CD4-positive, alpha-beta memory T cell (primary cell): ENCODE measurements around the gene SMIM13. TPM values are rescaled to one million over a fixed set of nuclear protein-coding genes. Genes with fewer than 3 reads are reported as not detected.

ENCODE experiments used
- CTCF ChIA-PET: fragments of 350-600 bp; sonication (Branson Sonifier 250); formaldehyde crosslinking; loops from one replicate; lab custom pipeline; 2021; ENCODE audit warnings: inconsistent platforms; ENCODE audit not compliant: partially characterized antibody; lab: Charles Lee
- POLR2A ChIA-PET: fragments of 350-600 bp; sonication (Branson Sonifier 250); formaldehyde crosslinking; loops from one replicate; lab custom pipeline; 2021; ENCODE audit not compliant: partially characterized antibody; lab: Charles Lee
- DNase-seq, 5 donors: peaks; one replicate each; pipeline versions ENCODE4 v3.0.0 to v3.0.0-alpha.2; 2020 to 2022; ENCODE audit warnings: mixed read lengths in 1 of 5
- H3K27ac ChIP-seq: one replicate; pipeline ENCODE4 v1.7.0; 2013; ENCODE audit warnings: low read depth, low read length
- H3K27me3 ChIP-seq: 2 replicates; pipeline ENCODE4 v1.7.0; 2013; ENCODE audit warnings: mild to moderate bottlenecking, low read length, moderate library complexity; ENCODE audit not compliant: insufficient read depth
- H3K36me3 ChIP-seq: 2 replicates; pipeline ENCODE4 v1.7.0; 2013; ENCODE audit warnings: mild to moderate bottlenecking, low read length, moderate library complexity; ENCODE audit not compliant: insufficient read depth
- H3K4me1 ChIP-seq: 2 replicates; pipeline ENCODE4 v1.7.0; 2013; ENCODE audit warnings: mild to moderate bottlenecking, low read length, moderate library complexity; ENCODE audit not compliant: insufficient read depth
- H3K4me3 ChIP-seq, 2 donors: one replicate each; pipeline ENCODE4 v1.7.0; 2013; ENCODE audit warnings: low read length in 2 of 2, mild to moderate bottlenecking in 1 of 2
- H3K9me3 ChIP-seq, 2 donors: one replicate each; pipeline ENCODE4 v1.7.0; 2013; ENCODE audit warnings: low read length in 2 of 2, control low read depth in 1 of 2; ENCODE audit not compliant: control insufficient read depth in 1 of 2
- H3K27ac Mint-ChIP-seq, 7 donors: one replicate each; pipeline ENCODE4 v1.8.0; 2020 to 2021; ENCODE audit warnings: mixed read lengths in 7 of 7, mild to moderate bottlenecking in 6 of 7, inconsistent platforms in 3 of 7, moderate library complexity in 3 of 7
- H3K27me3 Mint-ChIP-seq, 2 donors: one replicate each; pipeline ENCODE4 v1.8.0; 2020 to 2021; ENCODE audit warnings: mixed read lengths in 2 of 2
- H3K36me3 Mint-ChIP-seq, 2 donors: one replicate each; pipeline ENCODE4 v1.8.0; 2020 to 2021; ENCODE audit warnings: mixed read lengths in 2 of 2, inconsistent platforms in 1 of 2, mild to moderate bottlenecking in 1 of 2
- H3K4me1 Mint-ChIP-seq, 4 donors: one replicate each; pipeline ENCODE4 v1.8.0; 2020 to 2021; ENCODE audit warnings: mixed read lengths in 4 of 4, mild to moderate bottlenecking in 1 of 4
- H3K4me3 Mint-ChIP-seq, 8 donors: one replicate each; pipeline ENCODE4 v1.8.0; 2020 to 2021; ENCODE audit warnings: mixed read lengths in 8 of 8, mild to moderate bottlenecking in 7 of 8, moderate library complexity in 6 of 8, inconsistent platforms in 3 of 8
- H3K9me3 Mint-ChIP-seq, 8 donors: one replicate each; pipeline ENCODE4 v1.8.0; 2020 to 2021; ENCODE audit warnings: mixed read lengths in 8 of 8, mild to moderate bottlenecking in 5 of 8, inconsistent platforms in 3 of 8, moderate library complexity in 1 of 8
- intact Hi-C: fragments of 100-400 bp; cut with micrococcal nuclease; formaldehyde crosslinking; loops from one replicate; pipeline ENCODE4 v1.15.1; 2023
- polyA plus RNA-seq, 2 donors: library from polyadenylated mRNA; unstranded; fragments of 300-500 nt; fragmentation: Illumina TruSeq; gene quantifications; one replicate each; pipeline ENCODE4 v1.2.3, GENCODE V29; 2021
- total RNA-seq, 2 experiments: library from RNA; stranded (reverse); gene quantifications; one replicate each; pipeline ENCODE4 v1.2.3, GENCODE V29; 2021

The SMIM13 gene
- total and polyA plus RNA-seq, 4 experiments from 2014 or later: 2.1 to 6.1 (median 5.3) TPM

DNA sequence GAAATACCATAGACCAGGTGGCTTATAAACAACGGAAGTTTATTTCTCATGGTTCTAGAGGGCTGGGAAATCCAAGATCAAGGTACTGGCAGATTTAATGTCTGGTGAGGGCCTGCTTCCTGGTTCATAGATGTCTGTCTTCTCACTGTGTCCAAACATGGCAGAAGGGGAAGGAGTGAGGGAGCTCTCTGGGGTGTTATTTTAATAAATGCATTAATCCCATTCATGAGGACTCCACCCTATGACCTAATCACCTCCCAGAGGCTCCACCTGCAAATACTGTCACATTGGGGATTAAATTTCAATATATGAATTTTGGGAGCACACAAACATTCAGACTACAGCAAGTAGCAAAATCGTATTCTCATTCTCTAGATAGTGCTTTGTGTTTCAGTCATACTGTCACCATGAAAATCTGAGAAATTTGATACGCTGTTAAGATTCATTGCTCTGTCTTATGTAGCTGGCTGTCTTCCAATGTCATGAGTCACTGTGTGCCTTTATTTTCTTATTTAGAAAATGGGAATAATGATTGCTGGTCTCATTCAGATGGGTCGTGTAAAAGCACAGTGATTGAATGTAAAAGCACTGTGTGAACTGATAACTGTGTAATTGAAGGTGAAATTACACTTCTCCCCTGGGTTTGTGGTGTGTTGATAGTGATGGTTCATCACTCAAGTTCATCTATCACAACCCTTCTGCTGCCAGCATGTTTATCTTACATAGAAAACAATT lies 26.8 kb downstream of the SMIM13 start:
- Mint-ChIP-seq H3K9me3 (no peaks in the 10 kb centered on the region), H3K4me3 (no peak overlapping the region), H3K27me3 (no peaks in the 10 kb centered on the region), H3K27ac (no peak overlapping the region), H3K4me1 (peaks cover 18 to 50% (median 23%) of the 10 kb centered on the region in 4 donors), H3K36me3 (peaks cover 0 to 3% of the 10 kb centered on the region in 2 donors)
- H3K36me3 ChIP-seq: no peaks in the 10 kb centered on the region
- H3K27ac ChIP-seq: no peak overlapping the region
- CTCF ChIA-PET: no interaction called here
- H3K4me1 ChIP-seq: no peaks in the 10 kb centered on the region
- DNase-seq: no peak
- H3K4me3 ChIP-seq: no peak overlapping the region
- no peaks in the 10 kb centered on the region for H3K9me3 ChIP-seq
- no peaks in the 10 kb centered on the region for H3K27me3 ChIP-seq
- intact Hi-C loops: no loop called here
- POLR2A ChIA-PET: no interaction called here

DNA sequence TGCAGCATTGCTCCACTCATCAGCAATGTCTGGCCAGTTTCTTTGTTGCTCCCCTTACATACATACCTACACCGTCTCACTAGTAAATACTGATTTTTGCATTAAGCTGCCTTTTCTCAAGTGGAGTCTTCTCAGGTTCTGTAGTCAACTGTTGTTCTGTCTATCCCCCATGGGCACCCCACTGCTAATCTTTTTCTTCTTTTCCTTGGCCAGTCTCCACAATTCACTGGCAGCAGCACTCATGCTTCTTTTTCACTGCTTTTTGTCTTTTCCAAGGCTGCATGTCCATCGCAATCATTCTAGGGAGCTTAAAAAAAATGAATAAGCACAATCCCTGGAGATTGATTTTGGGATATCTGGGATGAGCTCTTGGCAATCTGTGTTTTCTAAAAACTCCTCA lies 28.2 kb downstream of the SMIM13 start:
- CTCF ChIA-PET: no interaction called here
- intact Hi-C loops: no loop called here
- no peaks in the 10 kb centered on the region for H3K27me3 Mint-ChIP-seq

DNA sequence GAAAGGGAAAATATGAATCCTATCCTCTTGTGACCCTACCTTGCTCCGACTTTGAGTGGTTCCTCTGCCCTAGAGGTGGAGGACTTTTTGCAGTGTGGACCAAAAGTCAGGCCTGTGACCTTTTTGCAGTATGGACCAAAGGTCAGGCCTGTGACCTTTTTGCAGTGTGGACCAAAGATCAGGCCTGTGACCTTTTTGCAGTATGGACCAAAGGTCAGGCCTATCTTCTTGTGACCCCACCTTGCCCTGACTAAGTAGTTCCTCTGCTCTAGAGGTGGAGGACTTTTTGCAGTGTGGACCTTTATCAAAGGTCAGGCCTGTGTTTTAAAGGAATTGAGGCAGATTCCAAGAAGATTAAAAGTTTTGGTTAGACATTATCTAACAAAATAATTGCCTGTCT lies 28.7 kb downstream of the SMIM13 start:
- Mint-ChIP-seq H3K27ac (no peak overlapping the region), H3K9me3 (no peaks in the 10 kb centered on the region), H3K4me1 (peaks cover 20 to 54% (median 23%) of the 10 kb centered on the region in 4 donors), H3K27me3 (no peaks in the 10 kb centered on the region), H3K4me3 (no peak overlapping the region), H3K36me3 (peaks cover 3 to 20% of the 10 kb centered on the region in 2 donors)
- H3K27ac ChIP-seq: no peak overlapping the region
- no peaks in the 10 kb centered on the region for H3K36me3 ChIP-seq
- ChIA-PET CTCF (interaction anchor here (1.2 kb wide), 1 partner anchor 21 kb away, joined by 4 read pairs; no protein-coding TSS in a partner anchor), POLR2A (no interaction called here)
- no peaks in the 10 kb centered on the region for H3K27me3 ChIP-seq
- DNase-seq: no peak
- H3K9me3 ChIP-seq: no peaks in the 10 kb centered on the region
- intact Hi-C loops: no loop called here
- no peaks in the 10 kb centered on the region for H3K4me1 ChIP-seq
- no peak overlapping the region for H3K4me3 ChIP-seq

More for the DNA sequence above, 28.2 kb downstream of the SMIM13 start:
- H3K4me1 Mint-ChIP-seq: peaks cover 18 to 54% (median 22%) of the 10 kb centered on the region in 4 donors
- no peaks in the 10 kb centered on the region for H3K9me3 ChIP-seq
- H3K9me3 Mint-ChIP-seq: no peaks in the 10 kb centered on the region
- no peak overlapping the region for H3K4me3 ChIP-seq
- DNase-seq: no peak
- H3K27ac ChIP-seq: no peak overlapping the region
- no peaks in the 10 kb centered on the region for H3K36me3 ChIP-seq
- H3K36me3 Mint-ChIP-seq: peaks cover 2 to 15% of the 10 kb centered on the region in 2 donors
- POLR2A ChIA-PET: no interaction called here
- no peak overlapping the region for H3K27ac Mint-ChIP-seq
- H3K27me3 ChIP-seq: no peaks in the 10 kb centered on the region
- H3K4me1 ChIP-seq: no peaks in the 10 kb centered on the region
- no peak overlapping the region for H3K4me3 Mint-ChIP-seq

DNA sequence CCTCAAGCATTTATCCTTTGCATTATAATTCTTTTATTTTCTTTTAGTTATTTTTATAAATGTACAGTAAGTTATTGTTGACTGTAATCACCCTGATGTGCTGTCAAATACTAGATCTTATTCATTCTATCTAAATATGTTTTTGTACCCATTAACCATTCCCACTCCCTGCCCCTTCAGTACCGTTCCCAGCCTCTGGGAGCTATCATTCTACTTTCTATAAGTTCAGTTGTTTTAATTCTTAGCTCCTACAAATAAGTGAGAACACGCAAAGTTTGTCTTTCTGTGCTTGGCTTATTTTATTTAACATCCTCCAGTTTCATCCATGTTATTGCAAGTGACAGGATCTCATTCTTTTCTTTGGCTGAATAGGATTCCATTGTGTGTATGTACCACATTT lies 30.3 kb downstream of the SMIM13 start:
- peaks cover 18 to 45% (median 22%) of the 10 kb centered on the region in 4 donors for H3K4me1 Mint-ChIP-seq
- peak overlapping the region in 1 of 8 donors; percentile 24 for H3K4me3 Mint-ChIP-seq
- no peaks in the 10 kb centered on the region for H3K9me3 ChIP-seq
- no peak overlapping the region for H3K27ac Mint-ChIP-seq
- intact Hi-C loops: no loop called here
- H3K27ac ChIP-seq: no peak overlapping the region
- H3K4me1 ChIP-seq: no peaks in the 10 kb centered on the region
- no peaks in the 10 kb centered on the region for H3K36me3 ChIP-seq
- H3K27me3 Mint-ChIP-seq: no peaks in the 10 kb centered on the region
- CTCF ChIA-PET: no interaction called here
- H3K27me3 ChIP-seq: no peaks in the 10 kb centered on the region
- H3K36me3 Mint-ChIP-seq: peaks cover 5 to 24% of the 10 kb centered on the region in 2 donors
- no peak overlapping the region for H3K4me3 ChIP-seq
- no peak for DNase-seq
- POLR2A ChIA-PET: interaction anchor here (1.0 kb wide), 1 partner anchor 17 kb away, joined by 3 read pairs; no protein-coding TSS in a partner anchor
- no peaks in the 10 kb centered on the region for H3K9me3 Mint-ChIP-seq

DNA sequence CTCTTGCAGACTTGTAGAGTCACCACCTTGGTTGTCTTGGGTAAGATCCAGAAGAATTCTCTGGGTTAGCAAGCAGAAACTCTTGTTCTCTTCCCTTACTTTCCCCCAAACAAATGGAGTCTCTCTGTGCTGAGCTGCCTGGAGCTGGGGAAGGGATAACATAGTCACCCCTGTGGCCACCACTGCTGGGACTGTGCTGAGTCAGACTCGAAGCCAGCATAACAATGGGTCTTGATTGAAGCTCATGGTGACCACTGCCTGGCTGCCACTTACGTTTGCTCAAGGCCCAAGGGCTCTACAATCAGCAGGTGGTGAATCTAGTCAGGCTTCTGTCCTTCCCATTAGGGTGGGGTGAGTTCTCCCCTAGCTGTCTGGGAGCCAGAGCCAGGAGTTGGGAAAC lies 33.2 kb downstream of the SMIM13 start:
- no peak overlapping the region for H3K4me3 Mint-ChIP-seq
- Histone ChIP-seq H3K27me3 (no peaks in the 10 kb centered on the region), H3K4me1 (no peaks in the 10 kb centered on the region), H3K4me3 (no peak overlapping the region), H3K9me3 (no peaks in the 10 kb centered on the region), H3K27ac (no peak overlapping the region), H3K36me3 (no peaks in the 10 kb centered on the region)
- H3K27ac Mint-ChIP-seq: no peak overlapping the region
- peaks cover 5 to 25% of the 10 kb centered on the region in 2 donors for H3K36me3 Mint-ChIP-seq
- H3K27me3 Mint-ChIP-seq: no peaks in the 10 kb centered on the region
- CTCF ChIA-PET: no interaction called here
- no peaks in the 10 kb centered on the region for H3K9me3 Mint-ChIP-seq
- intact Hi-C loops: no loop called here
- POLR2A ChIA-PET: no interaction called here
- H3K4me1 Mint-ChIP-seq: peaks cover 15 to 38% (median 19%) of the 10 kb centered on the region in 4 donors
- no peak for DNase-seq

DNA sequence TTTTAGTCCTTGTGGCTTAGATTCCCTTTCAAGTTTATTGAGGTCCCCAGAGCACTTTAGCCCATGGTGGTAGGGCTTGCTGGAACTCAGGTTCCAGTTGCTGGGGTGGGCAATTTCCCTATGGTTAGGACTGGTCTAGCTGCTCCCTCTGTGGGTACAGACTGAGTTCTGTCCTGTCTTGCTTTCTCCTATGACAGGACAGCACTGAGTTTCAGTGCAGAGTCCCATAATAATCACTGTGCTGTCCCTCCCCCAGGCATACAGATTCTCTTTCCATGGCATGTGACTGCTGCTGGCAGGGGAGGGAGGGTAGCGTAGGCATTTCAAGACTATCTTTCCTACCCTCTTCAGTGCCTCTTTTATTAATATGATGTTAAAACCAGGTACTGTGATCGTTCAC lies 35.0 kb downstream of the SMIM13 start:
- no peaks in the 10 kb centered on the region for H3K36me3 ChIP-seq
- peaks cover 5 to 25% of the 10 kb centered on the region in 2 donors for H3K36me3 Mint-ChIP-seq
- no peak overlapping the region for H3K4me3 Mint-ChIP-seq
- H3K27ac ChIP-seq: no peak overlapping the region
- no peaks in the 10 kb centered on the region for H3K27me3 ChIP-seq
- H3K4me3 ChIP-seq: no peak overlapping the region
- H3K27me3 Mint-ChIP-seq: no peaks in the 10 kb centered on the region
- no peak overlapping the region for H3K27ac Mint-ChIP-seq
- H3K4me1 Mint-ChIP-seq: peaks cover 15 to 33% (median 18%) of the 10 kb centered on the region in 4 donors
- H3K9me3 Mint-ChIP-seq: no peaks in the 10 kb centered on the region
- H3K4me1 ChIP-seq: no peaks in the 10 kb centered on the region
- intact Hi-C loops: no loop called here
- ChIA-PET POLR2A (no interaction called here), CTCF (no interaction called here)
- H3K9me3 ChIP-seq: no peaks in the 10 kb centered on the region
- no peak for DNase-seq

DNA sequence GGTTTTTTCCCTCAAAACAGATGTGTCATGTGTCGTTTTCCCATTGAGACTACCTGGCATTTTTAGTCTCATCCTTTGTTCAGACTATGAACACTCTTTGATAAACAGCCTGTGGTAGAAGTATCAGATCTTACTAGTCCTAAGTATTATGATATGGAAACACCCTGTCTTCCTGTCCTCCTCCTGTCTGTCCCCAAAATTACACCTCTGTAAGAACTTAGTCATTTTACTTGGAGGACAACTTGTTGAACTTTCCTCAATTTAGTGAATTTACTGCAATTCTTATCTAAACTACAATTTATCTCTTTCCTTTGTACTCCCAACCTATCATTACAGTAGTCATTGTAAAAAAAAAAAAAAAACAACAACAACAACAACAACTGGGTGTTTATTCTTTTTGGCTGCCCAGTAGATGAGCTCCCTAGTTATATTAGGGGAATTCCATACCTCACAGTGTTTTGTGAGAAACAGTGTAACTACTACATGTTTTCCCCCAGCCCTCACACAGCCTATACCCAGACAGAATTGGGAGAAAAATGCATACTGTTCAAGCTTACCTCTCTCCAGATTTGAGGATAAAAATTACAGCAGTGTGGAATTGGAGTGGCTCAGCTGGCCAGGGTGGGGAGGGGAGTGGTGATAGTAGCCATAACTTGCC lies 36.4 kb downstream of the SMIM13 start:
- H3K9me3 ChIP-seq: no peaks in the 10 kb centered on the region
- no peaks in the 10 kb centered on the region for H3K27me3 Mint-ChIP-seq
- ChIA-PET POLR2A (no interaction called here), CTCF (no interaction called here)
- H3K4me1 ChIP-seq: no peaks in the 10 kb centered on the region
- intact Hi-C loops: no loop called here
- no peak overlapping the region for H3K27ac Mint-ChIP-seq
- no peak overlapping the region for H3K4me3 ChIP-seq
- H3K27ac ChIP-seq: no peak overlapping the region
- no peaks in the 10 kb centered on the region for H3K36me3 ChIP-seq
- no peak for DNase-seq
- H3K36me3 Mint-ChIP-seq: peaks cover 13 to 34% of the 10 kb centered on the region in 2 donors
- no peak overlapping the region for H3K4me3 Mint-ChIP-seq
- no peaks in the 10 kb centered on the region for H3K9me3 Mint-ChIP-seq
- no peaks in the 10 kb centered on the region for H3K27me3 ChIP-seq
- peaks cover 10 to 24% (median 14%) of the 10 kb centered on the region in 4 donors for H3K4me1 Mint-ChIP-seq
